Inflammatory macrophage treated with lipopolysaccharide for 4 hours (primary cell): ENCODE results near the gene IL20RB.
"Not testable (repeated sequence)": the region's sequence is repeated elsewhere in the genome, so short reads cannot be mapped to it uniquely, and the experiment has no call there.

ENCODE experiments used
- DNase-seq: peaks from one replicate; pipeline ENCODE4 v3.0.0-alpha.2; 2020

IL20RB gene

GRCh38 chr3:136946978-136947377 is 10.8 kb upstream of the IL20RB start:
- no peak for DNase-seq

GRCh38 chr3:136947477-136947876 is 10.3 kb upstream of the IL20RB start:
- DNase-seq: no peak

- no peak for DNase-seq
These were observed 8.6 kb upstream of the IL20RB start for GRCh38 chr3:136949146-136949545.

- no peak for DNase-seq
These were observed 8.1 kb upstream of the IL20RB start for GRCh38 chr3:136949708-136950107.

- peak; percentile 63 for DNase-seq
These were observed 7.2 kb upstream of the IL20RB start for GRCh38 chr3:136950623-136951022.

- DNase-seq: no peak
These were observed 5.5 kb upstream of the IL20RB start for GRCh38 chr3:136952292-136952691.

- no peak for DNase-seq
These were observed 3.5 kb upstream of the IL20RB start for GRCh38 chr3:136954251-136954650.

GRCh38 chr3:136954980-136955780 is 2.6 kb upstream of the IL20RB start:
- DNase-seq: no peak

GRCh38 chr3:136955813-136956212 is 2.0 kb upstream of the IL20RB start:
- no peak for DNase-seq

GRCh38 chr3:136956971-136957370 is 812 bp upstream of the IL20RB start:
- no peak for DNase-seq

- no peak for DNase-seq
These were observed 1.2 kb downstream of the IL20RB start for GRCh38 chr3:136958939-136959338.

GRCh38 chr3:136959599-136959998 is 1.8 kb downstream of the IL20RB start:
- no peak for DNase-seq

- DNase-seq: no peak
These were observed 3.4 kb downstream of the IL20RB start for GRCh38 chr3:136960838-136961836.

GRCh38 chr3:136962927-136963326 is 5.1 kb downstream of the IL20RB start:
- no peak for DNase-seq

GRCh38 chr3:136969539-136969938 is 11.8 kb downstream of the IL20RB start:
- DNase-seq: not testable (repeated sequence)

GRCh38 chr3:136973352-136973751 is 15.6 kb downstream of the IL20RB start:
- no peak for DNase-seq

GRCh38 chr3:136974670-136975069 is 16.9 kb downstream of the IL20RB start:
- no peak for DNase-seq

- no peak for DNase-seq
These were observed 21.4 kb downstream of the IL20RB start for GRCh38 chr3:136979204-136979603.

- no peak for DNase-seq
These were observed 21.9 kb downstream of the IL20RB start for GRCh38 chr3:136979684-136980083.

GRCh38 chr3:136982033-136982432 is 24.2 kb downstream of the IL20RB start:
- DNase-seq: no peak

GRCh38 chr3:136982520-136983138 is 24.8 kb downstream of the IL20RB start:
- DNase-seq: no peak

- DNase-seq: no peak
These were observed 27.1 kb downstream of the IL20RB start for GRCh38 chr3:136984837-136985236.

GRCh38 chr3:136987398-136987980 is 29.7 kb downstream of the IL20RB start:
- DNase-seq: not testable (repeated sequence)
